H1 (cell line): ENCODE measurements around the gene HGD.

Experiments
- EP300 ChIP-seq, 2 experiments: IDR thresholded peaks; 1 replicate in 1 of 2; 2 replicates in 1 of 2; pipeline ENCODE4 v1.6.1; 2011 to 2012; ENCODE audit warnings: low read depth in 2 of 2, low read length in 2 of 2, mild to moderate bottlenecking in 2 of 2, borderline replicate concordance in 1 of 2, inconsistent platforms in 1 of 2, moderate library complexity in 1 of 2
- EZH2 ChIP-seq: fragments of 200-600 bp; sonication (generic); IDR thresholded peaks from 2 replicates; pipeline ENCODE4 v1.7.1; 2012; ENCODE audit warnings: low read depth, mild to moderate bottlenecking, moderate library complexity, low read length, inconsistent platforms; ENCODE audit not compliant: severe bottlenecking
- FOSL1 ChIP-seq: IDR thresholded peaks from 2 replicates; pipeline ENCODE4 v1.6.1; 2011; ENCODE audit warnings: mild to moderate bottlenecking, low read depth, low read length, moderate library complexity; ENCODE audit not compliant: insufficient read depth
- HDAC6 ChIP-seq: IDR thresholded peaks from one replicate; pipeline ENCODE4 v1.7.1; 2012; ENCODE audit warnings: low read depth, mild to moderate bottlenecking, inconsistent platforms, low read length, moderate library complexity
- JUND ChIP-seq: IDR thresholded peaks from 2 replicates; pipeline ENCODE4 v1.6.1; 2011; ENCODE audit warnings: mild to moderate bottlenecking, improper control_type of control experiment, low read length
- POLR2A ChIP-seq, 2 experiments: IDR thresholded peaks; 1 replicate in 1 of 2; 2 replicates in 1 of 2; pipeline ENCODE4 v1.6.1; 2011; ENCODE audit warnings: low read depth in 2 of 2, low read length in 2 of 2, mild to moderate bottlenecking in 2 of 2; ENCODE audit errors: control extremely low read depth in 1 of 2
- POLR2AphosphoS5 ChIP-seq: IDR thresholded peaks from 2 replicates; pipeline ENCODE4 v1.6.1; 2011; ENCODE audit warnings: low read depth, low read length
- SUZ12 ChIP-seq: fragments of 200-600 bp; sonication (generic); IDR thresholded peaks from 2 replicates; pipeline ENCODE4 v1.6.1; 2012; ENCODE audit warnings: mild to moderate bottlenecking, inconsistent platforms, low read length, moderate library complexity, mixed read lengths
- TF ChIP-seq, protein P1 (sequence below), 3 experiments: IDR thresholded peaks; 1 replicate in 2 of 3; 2 replicates in 1 of 3; pipeline versions ENCODE4 v1.5.1 to v1.6.1; 2011; ENCODE audit warnings: low read length in 3 of 3, mild to moderate bottlenecking in 3 of 3, inconsistent platforms in 2 of 3, low read depth in 1 of 3, moderate library complexity in 1 of 3; ENCODE audit not compliant: insufficient read depth in 1 of 3; ENCODE audit errors: control extremely low read depth in 1 of 3
- TF ChIP-seq, protein P2 (sequence below): IDR thresholded peaks from 2 replicates; pipeline ENCODE4 v1.6.1; 2012; ENCODE audit warnings: inconsistent platforms

DNA sequence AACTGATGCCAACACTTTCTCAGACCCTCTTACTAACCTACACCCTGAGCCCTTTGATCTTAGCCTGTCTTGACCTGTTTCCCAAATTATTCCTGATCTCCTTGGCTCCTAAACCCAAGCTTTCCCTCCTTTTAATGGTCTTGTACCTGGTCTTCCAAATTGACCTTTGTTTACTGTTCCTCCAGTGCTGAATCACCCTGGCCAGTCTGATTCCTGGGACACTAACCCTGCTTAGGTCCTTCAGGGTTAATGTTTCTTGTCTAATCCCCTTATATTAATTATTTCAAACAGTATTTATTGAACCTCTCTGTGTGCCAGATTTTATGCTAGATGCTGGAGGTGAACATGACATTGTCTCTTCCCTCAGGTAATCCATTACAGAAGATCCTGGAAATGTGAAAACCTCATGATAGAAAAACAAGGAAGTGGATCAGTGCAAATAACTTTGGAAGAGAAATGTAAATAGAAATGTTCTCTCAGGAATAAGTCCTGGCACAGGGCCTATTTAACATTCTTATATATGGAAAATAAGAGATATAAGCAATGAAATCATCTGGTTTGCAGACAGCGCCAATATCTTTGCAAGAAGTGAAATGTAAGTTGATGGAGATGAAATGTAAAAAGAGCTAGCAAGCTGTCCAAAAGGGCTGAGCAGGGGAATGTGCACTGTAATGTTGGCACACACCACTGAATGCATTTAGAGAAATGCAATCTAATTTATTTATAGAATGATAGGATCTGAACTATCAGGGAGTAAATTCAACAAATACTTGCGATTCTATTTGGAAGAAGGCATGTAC lies 20.7 kb downstream of the HGD start:
- TF ChIP-seq EZH2 (no peak), SUZ12 (no peak), POLR2A (IDR thresholded peaks at IDR 0.05; ENCODE audit: control extremely low read depth in 1 of 2, low read depth in 2 of 2, low read length in 2 of 2) (no peak), FOSL1 (no peak), EP300 (IDR thresholded peaks at IDR 0.05; ENCODE audit: borderline replicate concordance in 1 of 2, low read depth in 2 of 2, low read length in 2 of 2) (no peak), JUND (no peak), POLR2AphosphoS5 (no peak), HDAC6 (no peak)
- TF ChIP-seq, protein P1, sequence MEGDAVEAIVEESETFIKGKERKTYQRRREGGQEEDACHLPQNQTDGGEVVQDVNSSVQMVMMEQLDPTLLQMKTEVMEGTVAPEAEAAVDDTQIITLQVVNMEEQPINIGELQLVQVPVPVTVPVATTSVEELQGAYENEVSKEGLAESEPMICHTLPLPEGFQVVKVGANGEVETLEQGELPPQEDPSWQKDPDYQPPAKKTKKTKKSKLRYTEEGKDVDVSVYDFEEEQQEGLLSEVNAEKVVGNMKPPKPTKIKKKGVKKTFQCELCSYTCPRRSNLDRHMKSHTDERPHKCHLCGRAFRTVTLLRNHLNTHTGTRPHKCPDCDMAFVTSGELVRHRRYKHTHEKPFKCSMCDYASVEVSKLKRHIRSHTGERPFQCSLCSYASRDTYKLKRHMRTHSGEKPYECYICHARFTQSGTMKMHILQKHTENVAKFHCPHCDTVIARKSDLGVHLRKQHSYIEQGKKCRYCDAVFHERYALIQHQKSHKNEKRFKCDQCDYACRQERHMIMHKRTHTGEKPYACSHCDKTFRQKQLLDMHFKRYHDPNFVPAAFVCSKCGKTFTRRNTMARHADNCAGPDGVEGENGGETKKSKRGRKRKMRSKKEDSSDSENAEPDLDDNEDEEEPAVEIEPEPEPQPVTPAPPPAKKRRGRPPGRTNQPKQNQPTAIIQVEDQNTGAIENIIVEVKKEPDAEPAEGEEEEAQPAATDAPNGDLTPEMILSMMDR (IDR thresholded peaks at IDR 0.05; ENCODE audit: control extremely low read depth in 1 of 3, insufficient read depth in 1 of 3, low read depth in 1 of 3, low read length in 3 of 3) = no peak
- TF ChIP-seq, protein P2, sequence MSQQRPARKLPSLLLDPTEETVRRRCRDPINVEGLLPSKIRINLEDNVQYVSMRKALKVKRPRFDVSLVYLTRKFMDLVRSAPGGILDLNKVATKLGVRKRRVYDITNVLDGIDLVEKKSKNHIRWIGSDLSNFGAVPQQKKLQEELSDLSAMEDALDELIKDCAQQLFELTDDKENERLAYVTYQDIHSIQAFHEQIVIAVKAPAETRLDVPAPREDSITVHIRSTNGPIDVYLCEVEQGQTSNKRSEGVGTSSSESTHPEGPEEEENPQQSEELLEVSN = no peak
